ENCODE results near the gene GPRC5B.

Gene GPRC5B

DNA sequence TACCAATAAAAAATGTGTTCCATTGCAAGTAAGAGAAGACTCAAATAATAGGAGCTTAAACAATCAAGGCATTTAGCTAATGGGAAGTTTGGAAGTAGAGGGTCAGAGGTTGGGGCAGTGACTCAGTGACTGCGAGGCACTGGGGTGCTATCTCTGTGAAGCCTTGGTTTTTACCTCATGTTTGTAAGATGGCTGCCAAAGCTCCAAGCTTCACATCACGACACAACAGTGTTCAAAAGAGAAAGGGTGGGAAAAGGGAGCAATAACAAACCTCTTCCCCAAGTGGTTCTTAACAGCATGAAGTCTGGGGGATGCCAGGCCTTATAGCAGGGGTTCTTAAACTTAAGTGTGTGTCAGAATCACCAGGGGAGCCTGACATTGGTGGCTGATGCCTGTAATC is 26.6 kb upstream of the GPRC5B start:
- no peak overlapping the region for H3K4me3 ChIP-seq (ENCODE audit: low read depth, low read length)
- TF ChIP-seq, protein P1, sequence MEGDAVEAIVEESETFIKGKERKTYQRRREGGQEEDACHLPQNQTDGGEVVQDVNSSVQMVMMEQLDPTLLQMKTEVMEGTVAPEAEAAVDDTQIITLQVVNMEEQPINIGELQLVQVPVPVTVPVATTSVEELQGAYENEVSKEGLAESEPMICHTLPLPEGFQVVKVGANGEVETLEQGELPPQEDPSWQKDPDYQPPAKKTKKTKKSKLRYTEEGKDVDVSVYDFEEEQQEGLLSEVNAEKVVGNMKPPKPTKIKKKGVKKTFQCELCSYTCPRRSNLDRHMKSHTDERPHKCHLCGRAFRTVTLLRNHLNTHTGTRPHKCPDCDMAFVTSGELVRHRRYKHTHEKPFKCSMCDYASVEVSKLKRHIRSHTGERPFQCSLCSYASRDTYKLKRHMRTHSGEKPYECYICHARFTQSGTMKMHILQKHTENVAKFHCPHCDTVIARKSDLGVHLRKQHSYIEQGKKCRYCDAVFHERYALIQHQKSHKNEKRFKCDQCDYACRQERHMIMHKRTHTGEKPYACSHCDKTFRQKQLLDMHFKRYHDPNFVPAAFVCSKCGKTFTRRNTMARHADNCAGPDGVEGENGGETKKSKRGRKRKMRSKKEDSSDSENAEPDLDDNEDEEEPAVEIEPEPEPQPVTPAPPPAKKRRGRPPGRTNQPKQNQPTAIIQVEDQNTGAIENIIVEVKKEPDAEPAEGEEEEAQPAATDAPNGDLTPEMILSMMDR (IDR thresholded peaks at IDR 0.05; ENCODE audit: low read depth, low read length, missing control alignments): no peak
- no peak for DNase-seq (ENCODE audit: low read depth)

DNA sequence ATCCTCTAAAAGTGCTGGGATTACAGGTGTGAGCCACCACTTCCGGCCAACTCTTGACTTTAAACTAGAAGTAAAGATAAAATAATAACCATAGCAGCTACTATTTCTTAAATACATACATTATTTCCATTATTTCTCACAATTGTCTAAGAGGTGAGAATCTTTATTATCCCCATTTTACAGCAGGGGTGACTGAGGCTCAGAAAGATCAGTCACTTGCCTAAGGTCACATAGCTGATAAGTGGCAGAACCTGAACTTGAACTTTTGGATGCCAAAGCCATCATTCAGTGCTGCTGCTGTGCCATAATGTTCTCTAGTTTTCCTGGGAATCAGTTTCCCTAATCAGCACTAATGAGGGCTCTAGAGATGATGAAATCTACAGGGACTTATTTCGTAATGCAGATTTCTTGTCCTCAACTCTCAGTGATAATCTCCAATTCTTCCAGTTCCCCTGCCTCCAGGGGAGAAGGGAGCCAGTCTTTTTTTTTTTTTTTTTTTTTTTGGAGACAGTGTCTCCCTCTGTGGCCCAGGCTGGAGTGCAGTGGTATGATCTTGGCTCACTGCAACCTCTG is 25.2 kb upstream of the GPRC5B start:
- TF ChIP-seq, protein P1 (IDR thresholded peaks at IDR 0.05; ENCODE audit: low read depth, low read length, missing control alignments): no peak

DNA sequence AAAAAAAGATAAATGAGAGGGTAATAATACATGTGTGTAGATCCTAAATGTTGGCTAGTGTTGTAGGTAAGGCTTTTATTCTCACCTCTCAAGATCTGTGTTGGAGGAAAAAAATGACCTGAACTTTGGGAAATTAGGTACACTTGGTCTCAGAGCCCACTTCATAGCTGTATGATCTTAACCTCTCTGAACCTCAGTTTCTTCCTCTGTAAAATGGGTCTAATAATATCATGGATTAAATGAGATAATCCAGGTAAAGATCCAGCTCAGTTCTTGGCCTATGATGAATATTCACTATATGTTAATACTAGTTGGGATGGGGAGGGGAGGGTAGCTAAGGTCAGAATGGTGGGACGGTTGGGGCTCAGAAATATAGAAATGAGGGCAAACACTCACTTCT is 24.3 kb upstream of the GPRC5B start:
- no peak for DNase-seq (ENCODE audit: low read depth)
- TF ChIP-seq, protein P1 (IDR thresholded peaks at IDR 0.05; ENCODE audit: low read depth, low read length, missing control alignments): no peak
- H3K4me3 ChIP-seq (ENCODE audit: low read depth, low read length): no peak overlapping the region

More for the DNA sequence above, 25.2 kb upstream of the GPRC5B start:
- no peak overlapping the region for H3K4me3 ChIP-seq (ENCODE audit: low read depth, low read length)
- no peak for DNase-seq (ENCODE audit: low read depth)

DNA sequence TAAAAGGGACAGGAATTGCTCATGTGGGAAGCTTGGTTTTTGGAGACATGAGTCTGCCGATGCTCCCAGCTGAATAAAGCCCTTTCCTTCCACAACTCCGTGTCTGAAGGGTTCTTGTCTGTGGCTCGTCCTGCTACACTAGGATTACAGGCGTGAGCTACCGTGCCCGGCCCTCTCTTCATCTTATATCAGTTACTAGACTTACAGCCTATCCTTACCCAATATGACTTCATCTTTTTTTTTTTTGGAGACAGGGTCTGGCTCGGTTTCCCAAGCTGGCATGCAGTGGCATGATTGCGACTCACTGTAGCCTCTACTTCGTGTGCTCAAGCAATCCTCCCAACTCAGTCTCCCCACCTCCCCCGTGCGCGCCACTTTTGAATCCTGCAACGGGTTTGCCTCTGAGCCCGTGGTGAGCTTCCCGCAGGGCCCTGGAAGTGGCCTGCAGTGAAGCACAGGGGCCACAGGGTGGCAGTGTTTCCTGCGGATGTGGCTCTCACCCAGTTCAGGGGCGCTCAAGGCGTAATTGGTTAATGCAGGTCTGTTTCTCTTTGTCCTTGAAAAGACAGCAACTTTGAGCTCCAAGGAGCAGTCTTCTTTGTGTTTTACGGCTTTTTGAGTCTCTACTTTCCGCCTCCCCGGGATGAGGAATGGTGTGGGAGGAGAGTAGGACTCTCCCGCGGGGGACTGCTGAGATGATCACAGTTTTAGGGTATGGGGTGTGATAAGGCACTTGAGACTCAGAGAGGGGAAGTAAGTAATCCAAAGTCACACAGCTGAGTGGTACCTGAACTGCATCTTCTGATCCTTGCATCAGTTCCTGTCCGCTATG is 22.7 kb upstream of the GPRC5B start:
- TF ChIP-seq, protein P1 (IDR thresholded peaks at IDR 0.05; ENCODE audit: low read depth, low read length, missing control alignments): peak; percentile 99
- peak; percentile 26 for DNase-seq (ENCODE audit: low read depth)
- no peak overlapping the region for H3K4me3 ChIP-seq (ENCODE audit: low read depth, low read length)

DNA sequence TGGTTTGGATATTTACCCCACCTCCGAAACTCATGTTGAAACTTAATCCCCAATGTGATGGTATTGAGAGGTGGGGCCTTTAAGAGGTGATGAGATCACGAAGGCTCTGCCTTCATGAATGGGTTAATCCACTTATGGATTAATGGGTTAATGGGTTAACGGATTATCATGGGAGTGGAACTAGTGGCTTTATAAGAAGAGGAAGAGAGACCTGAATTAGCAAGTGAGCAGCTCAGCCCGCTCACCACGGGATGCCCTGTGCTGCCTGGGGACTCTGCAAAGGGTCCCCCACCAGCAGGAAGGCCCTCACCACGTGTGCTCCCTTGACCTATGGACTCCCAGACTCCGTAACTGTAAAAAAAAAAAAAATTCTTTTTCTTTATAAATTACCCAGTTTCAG is 16.5 kb upstream of the GPRC5B start:
- TF ChIP-seq, protein P1 (IDR thresholded peaks at IDR 0.05; ENCODE audit: low read depth, low read length, missing control alignments): no peak
- H3K4me3 ChIP-seq (ENCODE audit: low read depth, low read length): no peak overlapping the region
- DNase-seq (ENCODE audit: low read depth): no peak

DNA sequence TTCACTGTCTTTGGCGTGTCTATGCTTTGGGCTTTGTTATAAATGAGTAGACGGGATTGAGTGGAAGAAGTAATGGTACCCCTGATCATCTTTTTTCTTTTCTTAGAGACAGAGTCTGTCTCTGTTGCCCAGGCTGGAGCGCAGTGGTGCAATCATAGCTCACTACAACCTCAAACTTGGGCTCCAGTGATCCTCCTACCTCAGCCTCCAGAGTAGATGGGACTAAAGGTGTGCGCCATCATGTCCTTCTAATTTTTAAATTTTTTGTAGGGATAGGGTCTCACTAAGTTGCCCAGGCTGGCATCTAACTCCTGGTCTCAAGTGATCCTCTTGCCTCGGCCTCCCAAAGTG is 14.9 kb upstream of the GPRC5B start:
- TF ChIP-seq, protein P1 (IDR thresholded peaks at IDR 0.05; ENCODE audit: low read depth, low read length, missing control alignments): no peak
- H3K4me3 ChIP-seq (ENCODE audit: low read depth, low read length): no peak overlapping the region
- no peak for DNase-seq (ENCODE audit: low read depth)
